Measurements from ENCODE around the gene AKR1C8.
"Not testable (repeated sequence)": the region's sequence is repeated elsewhere in the genome, so short reads cannot be mapped to it uniquely, and the experiment has no call there.

GRCh38 chr10:5180503-5180902 lies 4.4 kb downstream of the AKR1C8 start:
- TF ChIP-seq FOXM1 (IDR thresholded peaks at IDR 0.05; ENCODE audit: low read depth, low read length); RAD21 (IDR thresholded peaks at IDR 0.05; ENCODE audit: insufficient read depth, low read depth, low read length); CTCF (IDR thresholded peaks at IDR 0.05 in 2 of 3, conservative IDR thresholded peaks at IDR 0.05 in 1 of 3; ENCODE audit: control insufficient read depth in 2 of 3, extremely low read depth in 1 of 3, insufficient read depth in 1 of 3, low read depth in 3 of 3, low read length in 3 of 3); ZNF384 (IDR thresholded peaks at IDR 0.05; ENCODE audit: borderline replicate concordance, low read depth, low read length); SIX5 (IDR thresholded peaks at IDR 0.05; ENCODE audit: low read depth, low read length, severe bottlenecking); RELA (IDR thresholded peaks at IDR 0.05; ENCODE audit: borderline replicate concordance, partially characterized antibody); GATAD2B (conservative IDR thresholded peaks at IDR 0.05; ENCODE audit: low read depth); SMAD1 (IDR thresholded peaks at IDR 0.05; ENCODE audit: low read depth, partially characterized antibody); PAX8 (IDR thresholded peaks at IDR 0.05); IRF4 (IDR thresholded peaks at IDR 0.05; ENCODE audit: low read depth, low read length); CHD2 (IDR thresholded peaks at IDR 0.05; ENCODE audit: borderline replicate concordance, low read depth, low read length): not testable (repeated sequence)

All from GM12878 (cell line).